ENCODE results near the gene CCM2L. TPM values are rescaled to one million over a fixed set of nuclear protein-coding genes. Genes with fewer than 3 reads are reported as not detected.

CCM2L gene
- total and polyA plus RNA-seq, 9 of the 15 experiments (the other 6 are each of a cell fraction or from before 2014, with no cell fraction given): 0.04 TPM; not detected in 8

DNA sequence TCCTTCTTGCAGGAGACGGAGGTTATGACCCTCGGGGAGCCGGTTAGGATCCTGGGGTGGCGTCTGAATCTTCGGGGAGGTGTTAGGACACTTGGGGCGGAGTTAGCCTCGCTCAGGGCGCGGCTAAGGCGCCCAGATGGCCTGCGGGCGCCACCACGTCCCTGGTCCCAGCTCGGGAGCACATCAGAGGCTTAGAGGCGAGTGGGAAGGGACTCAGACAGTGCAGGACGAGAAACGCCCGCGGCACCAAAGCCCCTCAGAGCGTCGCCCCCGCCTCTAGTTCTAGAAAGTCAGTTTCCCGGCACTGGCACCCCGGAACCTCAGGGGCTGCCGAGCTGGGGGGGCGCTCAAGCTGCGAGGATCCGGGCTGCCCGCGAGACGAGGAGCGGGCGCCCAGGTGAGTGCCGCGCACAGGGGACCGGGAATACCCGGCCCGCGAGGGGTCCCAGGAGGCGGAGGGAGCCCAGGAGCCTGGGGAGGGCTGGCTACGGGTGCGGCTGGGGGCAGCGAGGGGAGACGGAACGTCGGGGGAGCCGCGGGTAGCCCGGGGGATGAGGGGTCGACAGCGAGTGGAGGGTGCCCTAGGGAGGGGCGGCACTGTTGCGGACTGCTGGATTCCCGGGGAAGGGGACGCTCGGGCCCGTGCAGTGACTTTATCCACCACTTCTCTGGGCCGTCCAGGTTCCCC is 42.0 kb downstream of the CCM2L start, which contains the start of gene HCK:
Gene HCK (plus strand): TSS at position 153 of the 688 bp plus-strand sequence.
- no peak within 1 kb of the TSS for H2AFZ ChIP-seq (ENCODE audit: low read depth, low read length)
- H3K9me3 ChIP-seq (replicated peaks; ENCODE audit: control insufficient read depth, insufficient read depth, low read depth, low read length): no peaks in the 10 kb centered on the region
- no peaks in the 10 kb centered on the region for H3K79me2 ChIP-seq (ENCODE audit: control insufficient read depth, insufficient read depth, low read length)
- ChIA-PET POLR2A (no interaction called here), CTCF (ENCODE audit: low intra/inter-chr PET ratio) (no interaction called here)
- TF ChIP-seq MCM5 (IDR thresholded peaks at IDR 0.05; ENCODE audit: low read depth) (no peak), STAT5A (IDR thresholded peaks at IDR 0.05; ENCODE audit: borderline replicate concordance, low read length) (no peak), ZNF668 (CRISPR knock-in tag; IDR thresholded peaks at IDR 0.05) (no peak), GATA2 (CRISPR knock-in tag; IDR thresholded peaks at IDR 0.05) (no peak)
- peaks cover 49 to 64% of the 10 kb centered on the region in 2 experiments for H3K27me3 ChIP-seq (ENCODE audit: control insufficient read depth in 2 of 2, insufficient read depth in 2 of 2, low read length in 2 of 2)
- BruUV-seq (replicated peaks): no TSS peak
- no peaks in the 10 kb centered on the region for H3K36me3 ChIP-seq (ENCODE audit: control insufficient read depth, insufficient read depth, low read length)
- no peak within 1 kb of the TSS for H3K27ac ChIP-seq (ENCODE audit: extremely low read depth, low read depth, low read length)
- peak within 1 kb of the TSS in 1 of 2 experiments; percentile 31; a peak in 1 of 4 replicates for H3K9ac ChIP-seq (ENCODE audit: insufficient read depth in 1 of 2, low read depth in 2 of 2, low read length in 2 of 2)
- intact Hi-C loops (cut with micrococcal nuclease) (no loop called here), in situ Hi-C loops (cut with MboI) (no loop called here)
- H3K4me3 ChIP-seq: no peak within 1 kb of the TSS
- H4K20me1 ChIP-seq (replicated peaks; ENCODE audit: control insufficient read depth, insufficient read depth, low read length): no peaks in the 10 kb centered on the region
- DNase-seq (ENCODE audit: extremely low read depth in 1 of 4, low spot score in 3 of 4): no peak
- 4% methylated on average over 26 of the region's 58 CpGs for WGBS (ENCODE audit: insufficient coverage, low coverage, missing lambda C conversion rate)
- peak; percentile 65 for ATAC-seq
- no peak for FAIRE-seq
- peaks cover 0 to 15% of the 10 kb centered on the region in 2 experiments; a peak in 2 of 5 replicates for H3K4me1 ChIP-seq (replicated peaks in 1 of 2; ENCODE audit: control insufficient read depth in 2 of 2, insufficient read depth in 2 of 2, low read length in 2 of 2)
- H3K9me1 ChIP-seq (ENCODE audit: control insufficient read depth, insufficient read depth, low read length): no peaks in the 10 kb centered on the region
- H3K4me2 ChIP-seq (ENCODE audit: insufficient read depth, low read length): no peak within 1 kb of the TSS

DNA sequence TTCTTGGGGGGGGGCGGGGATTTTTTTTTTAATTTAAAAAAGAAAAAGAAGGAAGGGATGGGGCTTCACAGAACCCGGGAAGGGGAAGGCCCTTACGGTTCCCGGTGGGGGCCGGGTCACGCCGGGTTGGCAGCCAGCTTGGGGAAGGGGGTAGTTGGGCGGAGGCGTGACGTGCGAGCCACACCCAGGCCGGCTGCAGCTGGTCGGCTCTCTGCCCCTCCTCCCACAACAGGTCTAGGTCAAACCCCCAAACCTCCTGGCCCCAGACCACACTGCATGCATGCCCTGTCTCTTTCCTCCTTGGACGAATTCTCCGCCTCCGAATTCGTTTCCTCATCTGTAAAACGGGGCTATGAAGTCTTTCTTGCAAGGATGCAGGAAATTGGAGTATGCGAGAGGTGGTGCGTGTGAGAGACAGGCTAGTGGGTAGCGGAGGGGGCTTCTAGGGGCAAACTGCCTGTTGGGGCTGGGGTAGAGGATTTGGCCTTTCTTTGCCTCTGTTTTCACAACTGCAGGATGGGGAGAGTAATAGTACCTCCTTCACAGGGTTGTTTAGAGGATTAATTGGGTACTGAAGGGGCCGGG is 42.6 kb downstream of the CCM2L start:
- FAIRE-seq: no peak
- H3K4me2 ChIP-seq (ENCODE audit: insufficient read depth, low read length): no peak overlapping the region
- POLR2A ChIA-PET: interaction anchor here (1.1 kb wide), 1 partner anchor 12 kb away, joined by 3 read pairs; no protein-coding TSS in a partner anchor

More for the DNA sequence above, 42.6 kb downstream of the CCM2L start:
- CTCF ChIA-PET (ENCODE audit: low intra/inter-chr PET ratio): no interaction called here
- TF ChIP-seq, protein P1, sequence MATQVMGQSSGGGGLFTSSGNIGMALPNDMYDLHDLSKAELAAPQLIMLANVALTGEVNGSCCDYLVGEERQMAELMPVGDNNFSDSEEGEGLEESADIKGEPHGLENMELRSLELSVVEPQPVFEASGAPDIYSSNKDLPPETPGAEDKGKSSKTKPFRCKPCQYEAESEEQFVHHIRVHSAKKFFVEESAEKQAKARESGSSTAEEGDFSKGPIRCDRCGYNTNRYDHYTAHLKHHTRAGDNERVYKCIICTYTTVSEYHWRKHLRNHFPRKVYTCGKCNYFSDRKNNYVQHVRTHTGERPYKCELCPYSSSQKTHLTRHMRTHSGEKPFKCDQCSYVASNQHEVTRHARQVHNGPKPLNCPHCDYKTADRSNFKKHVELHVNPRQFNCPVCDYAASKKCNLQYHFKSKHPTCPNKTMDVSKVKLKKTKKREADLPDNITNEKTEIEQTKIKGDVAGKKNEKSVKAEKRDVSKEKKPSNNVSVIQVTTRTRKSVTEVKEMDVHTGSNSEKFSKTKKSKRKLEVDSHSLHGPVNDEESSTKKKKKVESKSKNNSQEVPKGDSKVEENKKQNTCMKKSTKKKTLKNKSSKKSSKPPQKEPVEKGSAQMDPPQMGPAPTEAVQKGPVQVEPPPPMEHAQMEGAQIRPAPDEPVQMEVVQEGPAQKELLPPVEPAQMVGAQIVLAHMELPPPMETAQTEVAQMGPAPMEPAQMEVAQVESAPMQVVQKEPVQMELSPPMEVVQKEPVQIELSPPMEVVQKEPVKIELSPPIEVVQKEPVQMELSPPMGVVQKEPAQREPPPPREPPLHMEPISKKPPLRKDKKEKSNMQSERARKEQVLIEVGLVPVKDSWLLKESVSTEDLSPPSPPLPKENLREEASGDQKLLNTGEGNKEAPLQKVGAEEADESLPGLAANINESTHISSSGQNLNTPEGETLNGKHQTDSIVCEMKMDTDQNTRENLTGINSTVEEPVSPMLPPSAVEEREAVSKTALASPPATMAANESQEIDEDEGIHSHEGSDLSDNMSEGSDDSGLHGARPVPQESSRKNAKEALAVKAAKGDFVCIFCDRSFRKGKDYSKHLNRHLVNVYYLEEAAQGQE (IDR thresholded peaks at IDR 0.05; ENCODE audit: borderline replicate concordance): peak; percentile 21; the same call in 1 of the 2 replicates
- TF ChIP-seq, protein P1 (CRISPR knock-in tag; IDR thresholded peaks at IDR 0.05; ENCODE audit: low read depth): no peak
- TF ChIP-seq KLF16 (IDR thresholded peaks at IDR 0.05): no peak
- ATAC-seq: no peak; the same call in 2 of the 3 replicates
- DNase-seq (ENCODE audit: extremely low read depth in 1 of 4, low spot score in 3 of 4): no peak
- in situ Hi-C loops (cut with MboI): no loop called here
- no peaks in the 10 kb centered on the region for H3K36me3 ChIP-seq (ENCODE audit: control insufficient read depth, insufficient read depth, low read length)
- H3K9me3 ChIP-seq (replicated peaks; ENCODE audit: control insufficient read depth, insufficient read depth, low read depth, low read length): no peaks in the 10 kb centered on the region
- H3K4me3 ChIP-seq: no peak overlapping the region
- intact Hi-C loops (cut with micrococcal nuclease): no loop called here
- peaks cover 0 to 15% of the 10 kb centered on the region in 2 experiments; a peak in 2 of 5 replicates for H3K4me1 ChIP-seq (replicated peaks in 1 of 2; ENCODE audit: control insufficient read depth in 2 of 2, insufficient read depth in 2 of 2, low read length in 2 of 2)
- no peak overlapping the region for H2AFZ ChIP-seq (ENCODE audit: low read depth, low read length)
- H3K27ac ChIP-seq (ENCODE audit: extremely low read depth, low read depth, low read length): no peak overlapping the region
- H3K9ac ChIP-seq (ENCODE audit: insufficient read depth in 1 of 2, low read depth in 2 of 2, low read length in 2 of 2): no peak overlapping the region
- no TSS peak for BruUV-seq (replicated peaks)
- no peaks in the 10 kb centered on the region for H4K20me1 ChIP-seq (replicated peaks; ENCODE audit: control insufficient read depth, insufficient read depth, low read length)
- H3K27me3 ChIP-seq (ENCODE audit: control insufficient read depth in 2 of 2, insufficient read depth in 2 of 2, low read length in 2 of 2): peaks cover 49 to 70% of the 10 kb centered on the region in 2 experiments
- 23% methylated on average over 18 of the region's 22 CpGs for WGBS (ENCODE audit: insufficient coverage, low coverage, missing lambda C conversion rate)
- no peaks in the 10 kb centered on the region for H3K9me1 ChIP-seq (ENCODE audit: control insufficient read depth, insufficient read depth, low read length)
- no peaks in the 10 kb centered on the region for H3K79me2 ChIP-seq (ENCODE audit: control insufficient read depth, insufficient read depth, low read length)

Measured in K562 (cell line).